H1 (cell line): ENCODE measurements around the gene DYNLL1.

ENCODE experiments used
- CTCF ChIP-seq, 3 experiments: IDR thresholded peaks; 1 replicate in 2 of 3; 2 replicates in 1 of 3; pipeline versions ENCODE4 v1.5.1 to v1.6.1; 2011; ENCODE audit warnings: low read length in 3 of 3, mild to moderate bottlenecking in 3 of 3, inconsistent platforms in 2 of 3, low read depth in 1 of 3, moderate library complexity in 1 of 3; ENCODE audit not compliant: insufficient read depth in 1 of 3; ENCODE audit errors: control extremely low read depth in 1 of 3
- E2F6 ChIP-seq: IDR thresholded peaks from 2 replicates; pipeline ENCODE4 v1.6.1; 2012; ENCODE audit warnings: inconsistent platforms
- EZH2 ChIP-seq: fragments of 200-600 bp; sonication (generic); IDR thresholded peaks from 2 replicates; pipeline ENCODE4 v1.7.1; 2012; ENCODE audit warnings: low read depth, mild to moderate bottlenecking, moderate library complexity, low read length, inconsistent platforms; ENCODE audit not compliant: severe bottlenecking
- KDM1A ChIP-seq: fragments of 200-600, 300-600 bp; sonication (generic); IDR thresholded peaks from 2 replicates; pipeline ENCODE4 v1.7.1; 2016; ENCODE audit warnings: mild to moderate bottlenecking, low read length, borderline replicate concordance
- MAX ChIP-seq: IDR thresholded peaks from 2 replicates; pipeline ENCODE4 v1.6.1; 2012; ENCODE audit warnings: inconsistent platforms
- POLR2A ChIP-seq, 2 experiments: IDR thresholded peaks; 1 replicate in 1 of 2; 2 replicates in 1 of 2; pipeline ENCODE4 v1.6.1; 2011; ENCODE audit warnings: low read depth in 2 of 2, low read length in 2 of 2, mild to moderate bottlenecking in 2 of 2; ENCODE audit errors: control extremely low read depth in 1 of 2
- POLR2AphosphoS5 ChIP-seq: IDR thresholded peaks from 2 replicates; pipeline ENCODE4 v1.6.1; 2011; ENCODE audit warnings: low read depth, low read length
- SP2 ChIP-seq: IDR thresholded peaks from 2 replicates; pipeline ENCODE4 v1.6.1; 2012; ENCODE audit warnings: mild to moderate bottlenecking, low read length, inconsistent platforms

GRCh38 chr12:120540445-120540844 is 44.5 kb downstream of the DYNLL1 start:
- no peak for TF ChIP-seq POLR2A (IDR thresholded peaks at IDR 0.05; ENCODE audit: control extremely low read depth in 1 of 2, low read depth in 2 of 2, low read length in 2 of 2)
- no peak for TF ChIP-seq MAX
- TF ChIP-seq POLR2AphosphoS5: no peak
- no peak for TF ChIP-seq KDM1A
- TF ChIP-seq E2F6: no peak
- no peak for TF ChIP-seq CTCF (IDR thresholded peaks at IDR 0.05; ENCODE audit: control extremely low read depth in 1 of 3, insufficient read depth in 1 of 3, low read depth in 1 of 3, low read length in 3 of 3)
- no peak for TF ChIP-seq SP2
- TF ChIP-seq EZH2: no peak
